H1 (cell line): ENCODE data around the gene ZCRB1. TPM values are rescaled to one million over a fixed set of nuclear protein-coding genes. Genes with fewer than 3 reads are reported as not detected.

Source experiments
- BACH1 ChIP-seq: IDR thresholded peaks from 2 replicates; pipeline ENCODE4 v1.6.1; 2012; ENCODE audit warnings: low read length, improper control_type of control experiment
- RAD21 ChIP-seq, 2 experiments: IDR thresholded peaks in 1 of 2; conservative IDR thresholded peaks in 1 of 2; 2 replicates each; pipeline ENCODE4 v1.6.1; 2011; ENCODE audit warnings: low read depth in 2 of 2, low read length in 2 of 2, improper control_type of control experiment in 1 of 2, inconsistent platforms in 1 of 2, mild to moderate bottlenecking in 1 of 2, moderate library complexity in 1 of 2
- microRNA-seq, 2 experiments: library from miRNA; unstranded; fragments of <30 nt; microRNA quantifications; one replicate each; pipeline versions ENCODE4 to v1.2.0, GENCODE V29; 2016 to 2020; ENCODE audit warnings: borderline microRNAs expressed in 2 of 2, borderline number of aligned reads in 2 of 2, borderline replicate concordance in 1 of 2
- polyA plus RNA-seq, 7 experiments: library from polyadenylated mRNA; depleted of rRNA in 3 of 7; stranded (reverse) in 5 of 7; unstranded in 2 of 7; fragments of >200 nt in 5 of 7; fragments of 200-250 nt in 2 of 7; gene quantifications; 1 replicate in 5 of 7; 2 replicates in 1 of 7; 4 replicates in 1 of 7; pipeline versions ENCODE4 v1.2.1 to v1.2.3, GENCODE V29; 2011 to 2013; ENCODE audit warnings: missing spikeins in 2 of 7, mixed read lengths in 2 of 7
- small RNA-seq: library from polyadenylated mRNA; stranded (forward); fragments of <200 nt; extraction: miRNeasy Mini kit (QIAGEN cat#:217004); gene quantifications from one replicate; pipeline ENCODE3, GENCODE V24; 2013; ENCODE audit not compliant: insufficient read depth
- total RNA-seq: library from RNA; stranded (reverse); fragmentation: NEBNext Ultra II Directional; extraction: Animal tissue kit (Norgen Biotek cat#: 25700); gene quantifications from 2 replicates; pipeline ENCODE4 v1.2.1, GENCODE V29; 2021

The ZCRB1 gene
- total and polyA plus RNA-seq, 2 of the 8 experiments (the other 6 are each of a cell fraction or from before 2014, with no cell fraction given), result 22.0 to 52.5 TPM

DNA sequence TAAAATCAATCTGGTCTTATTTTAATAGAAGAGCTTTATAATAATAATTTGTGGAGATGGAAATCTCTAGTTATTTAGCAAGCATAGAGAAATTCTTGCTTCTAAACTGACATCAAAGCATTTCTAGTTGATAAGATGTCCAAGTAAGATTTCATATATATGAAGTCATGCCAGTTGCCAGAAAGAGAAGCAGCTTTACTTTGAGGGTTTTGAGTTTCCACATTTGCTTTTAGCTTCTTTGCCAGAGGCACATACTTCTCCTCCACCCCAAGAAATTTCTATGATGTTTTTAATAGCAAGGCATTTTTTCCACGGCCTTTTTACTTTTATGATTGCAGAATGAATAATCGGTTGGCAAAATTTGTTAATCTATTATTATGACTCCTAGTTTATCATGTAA is 63.6 kb downstream of the ZCRB1 start (continued):
- TF ChIP-seq RAD21 (IDR thresholded peaks at IDR 0.05 in 1 of 2, conservative IDR thresholded peaks at IDR 0.05 in 1 of 2; ENCODE audit: low read depth in 2 of 2, low read length in 2 of 2) (no peak), BACH1 (no peak)

Small RNAs within 50 kb of the gene (microRNA-seq; reads per million reads assigned to microRNA genes)
- gene MIR7851, result 0.20 to 0.23 reads per million in 2 experiments

Small RNAs within 50 kb of the gene (small RNA-seq; reads per million reads assigned to genes)
- 1.0 reads per million for gene MIR7851
- gene RF00090, result not detected

Other genes with a start within 250 kb of the ZCRB1 start
- 10.0 and 10.7 TPM in 2 replicates for gene GXYLT1, start 181.2 kb downstream of the ZCRB1 start, total RNA-seq
- gene GXYLT1, start 181.2 kb downstream of the ZCRB1 start, polyA plus RNA-seq (2011; rRNA removed), result 1.9 and 3.1 TPM in 2 replicates
- gene YAF2, start 87.8 kb downstream of the ZCRB1 start, total RNA-seq, result 2.2 and 2.7 TPM in 2 replicates
- gene YAF2, start 87.8 kb downstream of the ZCRB1 start, polyA plus RNA-seq (2011; rRNA removed), result 0.50 and 0.75 TPM in 2 replicates
- gene PPHLN1, start 73 bp upstream of the ZCRB1 start, total RNA-seq, result 69.6 and 71.6 TPM in 2 replicates
- 31.8 and 34.3 TPM in 2 replicates for gene PPHLN1, start 73 bp upstream of the ZCRB1 start, polyA plus RNA-seq (2011; rRNA removed)